ENCODE data around the gene EXOC6. TPM values are rescaled to one million over a fixed set of nuclear protein-coding genes. Genes with fewer than 3 reads are reported as not detected.

Gene EXOC6
- total RNA-seq, 1 experiment from 2014 or later = 6.2 TPM

Other genes with a start within 250 kb of the EXOC6 start
- 7.0 and 7.2 TPM in 2 replicates for gene HHEX, start 158.6 kb upstream of the EXOC6 start, total RNA-seq (2014; rRNA removed; shearing (Covaris generic))
- gene CYP26C1, start 212.3 kb downstream of the EXOC6 start, total RNA-seq (2014; rRNA removed; shearing (Covaris generic)) = 0.26 and 0.28 TPM in 2 replicates
- gene CYP26A1, start 225.4 kb downstream of the EXOC6 start, total RNA-seq (2014; rRNA removed; shearing (Covaris generic)) = 44.4 and 190 TPM in 2 replicates

All from H7 (cell line).